ENCODE measurements around the gene AXIN1.
"Not testable (repeated sequence)": the region's sequence is repeated elsewhere in the genome, so short reads cannot be mapped to it uniquely, and the experiment has no call there.

AXIN1 gene

GRCh38 chr16:268141-269053 is 84.1 kb downstream of the AXIN1 start:
- H3K4me3 ChIP-seq (ENCODE audit: insufficient read depth, low read depth, low read length), result no peak overlapping the region
- H3K27ac ChIP-seq (ENCODE audit: insufficient read depth, low read depth, low read length, poor library complexity, severe bottlenecking), result no peak overlapping the region
- 91% methylated on average over 40 of the region's 40 CpGs for WGBS, 2 experiments
- H3K27me3 ChIP-seq (ENCODE audit: control insufficient read depth, insufficient read depth, low read length, poor library complexity, severe bottlenecking), result peaks cover 3% of the 10 kb centered on the region
- H3K36me3 ChIP-seq (ENCODE audit: control insufficient read depth, insufficient read depth, low read length), result peaks cover 4% of the 10 kb centered on the region
- no peaks in the 10 kb centered on the region for H3K4me1 ChIP-seq (ENCODE audit: control insufficient read depth, insufficient read depth, low read length)
- H3K9me3 ChIP-seq (ENCODE audit: control insufficient read depth, low read length), result no peaks in the 10 kb centered on the region

GRCh38 chr16:267562-267961 is 85.0 kb downstream of the AXIN1 start:
- not testable (repeated sequence) for H3K27me3 ChIP-seq (ENCODE audit: control insufficient read depth, insufficient read depth, low read length, poor library complexity, severe bottlenecking); H3K4me3 ChIP-seq (ENCODE audit: insufficient read depth, low read depth, low read length)
- WGBS, 2 experiments, result 91% methylated on average over 17 of the region's 17 CpGs

GRCh38 chr16:266258-267164 is 86.0 kb downstream of the AXIN1 start:
- H3K9me3 ChIP-seq (ENCODE audit: control insufficient read depth, low read length), result no peaks in the 10 kb centered on the region
- no peak overlapping the region for H3K27ac ChIP-seq (ENCODE audit: insufficient read depth, low read depth, low read length, poor library complexity, severe bottlenecking)

More at GRCh38 chr16:267562-267961, 85.0 kb downstream of the AXIN1 start:
- not testable (repeated sequence) for H3K27ac ChIP-seq (ENCODE audit: insufficient read depth, low read depth, low read length, poor library complexity, severe bottlenecking); H3K36me3 ChIP-seq (ENCODE audit: control insufficient read depth, insufficient read depth, low read length); H3K4me1 ChIP-seq (ENCODE audit: control insufficient read depth, insufficient read depth, low read length); H3K9me3 ChIP-seq (ENCODE audit: control insufficient read depth, low read length)

GRCh38 chr16:265711-266110 is 86.8 kb downstream of the AXIN1 start:
- no peaks in the 10 kb centered on the region for H3K27me3 ChIP-seq (ENCODE audit: control insufficient read depth, insufficient read depth, low read length, poor library complexity, severe bottlenecking)
- H3K9me3 ChIP-seq (ENCODE audit: control insufficient read depth, low read length), result no peaks in the 10 kb centered on the region
- no peak overlapping the region for H3K27ac ChIP-seq (ENCODE audit: insufficient read depth, low read depth, low read length, poor library complexity, severe bottlenecking)
- no peak overlapping the region for H3K4me3 ChIP-seq (ENCODE audit: insufficient read depth, low read depth, low read length)
- H3K36me3 ChIP-seq (ENCODE audit: control insufficient read depth, insufficient read depth, low read length), result peaks cover 13% of the 10 kb centered on the region
- no peaks in the 10 kb centered on the region for H3K4me1 ChIP-seq (ENCODE audit: control insufficient read depth, insufficient read depth, low read length)
- WGBS, 2 experiments, result 93 to 94% methylated on average over 12 of the region's 12 CpGs

More at GRCh38 chr16:266258-267164, 86.0 kb downstream of the AXIN1 start:
- peaks cover 9% of the 10 kb centered on the region for H3K36me3 ChIP-seq (ENCODE audit: control insufficient read depth, insufficient read depth, low read length)
- no peaks in the 10 kb centered on the region for H3K4me1 ChIP-seq (ENCODE audit: control insufficient read depth, insufficient read depth, low read length)
- no peak overlapping the region for H3K4me3 ChIP-seq (ENCODE audit: insufficient read depth, low read depth, low read length)
- 90 to 91% methylated on average over 25 of the region's 25 CpGs for WGBS, 2 experiments
- H3K27me3 ChIP-seq (ENCODE audit: control insufficient read depth, insufficient read depth, low read length, poor library complexity, severe bottlenecking), result no peaks in the 10 kb centered on the region

- H3K36me3 ChIP-seq (ENCODE audit: control insufficient read depth, insufficient read depth, low read length), result peaks cover 17% of the 10 kb centered on the region
- H3K9me3 ChIP-seq (ENCODE audit: control insufficient read depth, low read length), result no peaks in the 10 kb centered on the region
- H3K27ac ChIP-seq (ENCODE audit: insufficient read depth, low read depth, low read length, poor library complexity, severe bottlenecking), result no peak overlapping the region
- 90 to 91% methylated on average over 14 of the region's 14 CpGs for WGBS, 2 experiments
- no peaks in the 10 kb centered on the region for H3K27me3 ChIP-seq (ENCODE audit: control insufficient read depth, insufficient read depth, low read length, poor library complexity, severe bottlenecking)
- no peak overlapping the region for H3K4me3 ChIP-seq (ENCODE audit: insufficient read depth, low read depth, low read length)
- no peaks in the 10 kb centered on the region for H3K4me1 ChIP-seq (ENCODE audit: control insufficient read depth, insufficient read depth, low read length)
Observed at GRCh38 chr16:265002-265529, 87.5 kb downstream of the AXIN1 start.

GRCh38 chr16:264440-264951 is 88.0 kb downstream of the AXIN1 start:
- H3K4me1 ChIP-seq (ENCODE audit: control insufficient read depth, insufficient read depth, low read length), result no peaks in the 10 kb centered on the region
- H3K36me3 ChIP-seq (ENCODE audit: control insufficient read depth, insufficient read depth, low read length), result peaks cover 17% of the 10 kb centered on the region
- H3K4me3 ChIP-seq (ENCODE audit: insufficient read depth, low read depth, low read length), result no peak overlapping the region
- 95 to 96% methylated on average over 23 of the region's 23 CpGs for WGBS, 2 experiments
- H3K27ac ChIP-seq (ENCODE audit: insufficient read depth, low read depth, low read length, poor library complexity, severe bottlenecking), result no peak overlapping the region
- H3K27me3 ChIP-seq (ENCODE audit: control insufficient read depth, insufficient read depth, low read length, poor library complexity, severe bottlenecking), result no peaks in the 10 kb centered on the region
- no peaks in the 10 kb centered on the region for H3K9me3 ChIP-seq (ENCODE audit: control insufficient read depth, low read length)

GRCh38 chr16:263944-264343 is 88.6 kb downstream of the AXIN1 start:
- no peak overlapping the region for H3K27ac ChIP-seq (ENCODE audit: insufficient read depth, low read depth, low read length, poor library complexity, severe bottlenecking)
- H3K4me3 ChIP-seq (ENCODE audit: insufficient read depth, low read depth, low read length), result no peak overlapping the region
- WGBS, 2 experiments, result 96 to 97% methylated on average over 17 of the region's 17 CpGs
- H3K36me3 ChIP-seq (ENCODE audit: control insufficient read depth, insufficient read depth, low read length), result peaks cover 17% of the 10 kb centered on the region
- H3K27me3 ChIP-seq (ENCODE audit: control insufficient read depth, insufficient read depth, low read length, poor library complexity, severe bottlenecking), result no peaks in the 10 kb centered on the region
- no peaks in the 10 kb centered on the region for H3K4me1 ChIP-seq (ENCODE audit: control insufficient read depth, insufficient read depth, low read length)
- H3K9me3 ChIP-seq (ENCODE audit: control insufficient read depth, low read length), result no peaks in the 10 kb centered on the region

GRCh38 chr16:263182-263774 is 89.2 kb downstream of the AXIN1 start:
- 97% methylated on average over 35 of the region's 35 CpGs for WGBS, 2 experiments
- Histone ChIP-seq H3K27me3 (ENCODE audit: control insufficient read depth, insufficient read depth, low read length, poor library complexity, severe bottlenecking) (no peaks in the 10 kb centered on the region), H3K4me1 (ENCODE audit: control insufficient read depth, insufficient read depth, low read length) (no peaks in the 10 kb centered on the region), H3K4me3 (ENCODE audit: insufficient read depth, low read depth, low read length) (no peak overlapping the region), H3K36me3 (ENCODE audit: control insufficient read depth, insufficient read depth, low read length) (peaks cover 17% of the 10 kb centered on the region), H3K27ac (ENCODE audit: insufficient read depth, low read depth, low read length, poor library complexity, severe bottlenecking) (no peak overlapping the region), H3K9me3 (ENCODE audit: control insufficient read depth, low read length) (no peaks in the 10 kb centered on the region)

- WGBS, 2 experiments, result 96 to 97% methylated on average over 29 of the region's 29 CpGs
- H3K36me3 ChIP-seq (ENCODE audit: control insufficient read depth, insufficient read depth, low read length), result peaks cover 17% of the 10 kb centered on the region
- no peaks in the 10 kb centered on the region for H3K9me3 ChIP-seq (ENCODE audit: control insufficient read depth, low read length)
- no peak overlapping the region for H3K27ac ChIP-seq (ENCODE audit: insufficient read depth, low read depth, low read length, poor library complexity, severe bottlenecking)
- H3K4me3 ChIP-seq (ENCODE audit: insufficient read depth, low read depth, low read length), result no peak overlapping the region
- H3K27me3 ChIP-seq (ENCODE audit: control insufficient read depth, insufficient read depth, low read length, poor library complexity, severe bottlenecking), result no peaks in the 10 kb centered on the region
- H3K4me1 ChIP-seq (ENCODE audit: control insufficient read depth, insufficient read depth, low read length), result no peaks in the 10 kb centered on the region
Observed at GRCh38 chr16:262121-262745, 90.3 kb downstream of the AXIN1 start.
